HepG2 (cell line): Measurements from ENCODE around the gene SOX12. TPM values are rescaled to one million over a fixed set of nuclear protein-coding genes. Genes with fewer than 3 reads are reported as not detected.
A peak's percentile ranks its signal among the peaks of the same experiment; 100 is the strongest.

Experiments
- GATAD2A ChIP-seq: IDR thresholded peaks from 2 replicates; pipeline ENCODE4 v1.6.1; 2016
- HCFC1 ChIP-seq: fragments of 150-350 bp; IDR thresholded peaks from 2 replicates; pipeline ENCODE4 v1.6.1; 2014; ENCODE audit warnings: low read depth, low read length
- HHEX ChIP-seq: IDR thresholded peaks from 2 replicates; pipeline ENCODE4 v1.6.1; 2016; ENCODE audit warnings: control low read depth
- PHF21A ChIP-seq: sonication (generic); formaldehyde crosslinking; IDR thresholded peaks from 2 replicates; pipeline ENCODE4 v1.5.0; 2020; ENCODE audit warnings: mild to moderate bottlenecking, missing genetic modification reagents
- SALL1 ChIP-seq: sonication (generic); formaldehyde crosslinking; IDR thresholded peaks from 2 replicates; pipeline ENCODE4 v1.8.0; 2022; ENCODE audit warnings: mild to moderate bottlenecking, missing genetic modification reagents
- ZFP1 ChIP-seq: IDR thresholded peaks from 2 replicates; pipeline ENCODE4 v1.6.1; 2016
- ZMYM2 ChIP-seq: sonication (generic); formaldehyde crosslinking; IDR thresholded peaks from 2 replicates; pipeline ENCODE4 v1.8.0; 2022; ENCODE audit warnings: mild to moderate bottlenecking, missing genetic modification reagents
- ZNF20 ChIP-seq: sonication (generic); formaldehyde crosslinking; IDR thresholded peaks from 2 replicates; pipeline ENCODE4 v1.4.0; 2020; ENCODE audit warnings: mild to moderate bottlenecking, moderate library complexity, missing genetic modification reagents
- ZNF263 ChIP-seq: sonication (generic); formaldehyde crosslinking; IDR thresholded peaks from 2 replicates; pipeline ENCODE4 v1.4.0; 2020; ENCODE audit warnings: missing genetic modification reagents
- ZNF558 ChIP-seq: sonication (generic); formaldehyde crosslinking; IDR thresholded peaks from 2 replicates; pipeline ENCODE4 v1.9.0; 2022; ENCODE audit warnings: mild to moderate bottlenecking, missing genetic modification reagents, borderline replicate concordance
- ZNF772 ChIP-seq: sonication (generic); formaldehyde crosslinking; IDR thresholded peaks from 2 replicates; pipeline ENCODE4 v1.5.0; 2020; ENCODE audit warnings: mild to moderate bottlenecking, missing genetic modification reagents
- ZNF878 ChIP-seq: sonication (generic); formaldehyde crosslinking; IDR thresholded peaks from 2 replicates; pipeline ENCODE4 v1.8.1; 2023; ENCODE audit warnings: mild to moderate bottlenecking, missing genetic modification reagents, moderate library complexity
- polyA plus RNA-seq, 8 experiments: library from polyadenylated mRNA; depleted of rRNA in 3 of 8; stranded (reverse) in 7 of 8; unstranded in 1 of 8; fragments of >200 nt; fragmentation: Illumina TruSeq in 4 of 8; extraction: Trizol in 4 of 8; gene quantifications; 2 replicates each; pipeline versions ENCODE4 v1.2.1 to v1.2.3, GENCODE V29; 2011 to 2016; ENCODE audit warnings: low read depth in 4 of 8, missing spikeins in 1 of 8, mixed read lengths in 1 of 8; ENCODE audit not compliant: insufficient read depth in 1 of 8
- total RNA-seq, 5 experiments: library from RNA; depleted of rRNA; stranded (reverse); fragments of >200 nt; fragmentation: Illumina TruSeq; extraction: Trizol; gene quantifications; 2 replicates each; pipeline ENCODE4 v1.2.3, GENCODE V29; 2016; ENCODE audit warnings: low read depth in 1 of 5
- TF ChIP-seq, protein P1 (sequence below): sonication (generic); formaldehyde crosslinking; IDR thresholded peaks from 2 replicates; pipeline ENCODE4 v1.4.0; 2020; ENCODE audit warnings: low read depth, mild to moderate bottlenecking, missing genetic modification reagents
- TF ChIP-seq, protein P2 (sequence below): sonication (generic); formaldehyde crosslinking; IDR thresholded peaks from 2 replicates; pipeline ENCODE4 v1.9.0; 2021; ENCODE audit warnings: missing genetic modification reagents, mild to moderate bottlenecking, borderline replicate concordance
- TF ChIP-seq, protein P3 (sequence below): sonication (generic); formaldehyde crosslinking; IDR thresholded peaks from 2 replicates; pipeline ENCODE4 v1.5.0; 2020; ENCODE audit warnings: mild to moderate bottlenecking, missing genetic modification reagents
- TF ChIP-seq, protein P4 (sequence below): sonication (generic); formaldehyde crosslinking; IDR thresholded peaks from 2 replicates; pipeline ENCODE4 v1.9.0; 2021; ENCODE audit warnings: mild to moderate bottlenecking, missing genetic modification reagents
- TF ChIP-seq, protein P5 (sequence below): IDR thresholded peaks from 2 replicates; pipeline ENCODE4 v1.6.1; 2012; ENCODE audit warnings: inconsistent platforms

The SOX12 gene
- total and polyA plus RNA-seq, 2 of the 13 experiments (the other 11 are each of a cell fraction or from before 2014, with no cell fraction given): 10.0 to 18.7 TPM

DNA sequence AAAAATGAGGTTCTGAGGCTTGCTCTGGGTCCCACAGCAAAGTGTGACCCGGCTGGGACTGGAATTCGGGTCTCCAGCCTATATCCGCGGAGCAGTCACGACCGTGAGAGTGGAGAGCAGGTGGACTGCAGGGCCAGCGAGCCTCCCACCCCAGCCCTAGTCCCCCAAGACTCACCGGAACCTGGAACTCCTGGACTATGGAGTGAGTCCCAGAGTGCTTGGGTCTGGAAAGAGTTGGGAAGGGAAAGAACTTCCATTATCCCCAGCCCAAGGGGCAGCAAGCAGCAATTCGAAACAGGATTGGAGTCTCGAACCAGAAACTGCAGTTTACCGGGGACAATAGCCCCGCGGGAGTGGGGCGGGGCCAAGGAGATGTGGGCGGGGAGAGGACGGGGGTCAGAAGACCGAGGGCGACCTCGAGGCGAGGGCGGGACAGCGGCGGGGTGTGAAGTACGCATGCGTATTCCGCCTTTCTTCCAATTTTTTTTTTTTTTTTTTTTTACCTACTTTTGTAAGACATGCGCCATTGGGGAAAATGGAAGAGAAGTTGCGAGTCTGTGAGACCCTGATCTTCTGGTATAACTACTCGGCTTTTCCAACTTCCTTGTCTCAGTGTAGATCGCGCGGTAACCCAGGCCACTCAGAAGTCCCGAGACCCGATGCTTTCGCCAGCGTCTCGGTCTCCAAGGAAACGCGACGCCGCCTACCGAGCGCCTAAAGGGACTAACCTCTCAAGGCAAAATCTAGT, 35.1 kb upstream of the SOX12 start, which contains the start of gene C20orf96 (continued):
- TF ChIP-seq ZNF558 (CRISPR knock-in tag): peak; percentile 47; the same call in 1 of the 2 replicates
- TF ChIP-seq HHEX (CRISPR knock-in tag): peak; percentile 30; the same call in 1 of the 2 replicates
- no peak for TF ChIP-seq HCFC1
- TF ChIP-seq SALL1 (CRISPR knock-in tag): peak; percentile 66
- TF ChIP-seq, protein P1, sequence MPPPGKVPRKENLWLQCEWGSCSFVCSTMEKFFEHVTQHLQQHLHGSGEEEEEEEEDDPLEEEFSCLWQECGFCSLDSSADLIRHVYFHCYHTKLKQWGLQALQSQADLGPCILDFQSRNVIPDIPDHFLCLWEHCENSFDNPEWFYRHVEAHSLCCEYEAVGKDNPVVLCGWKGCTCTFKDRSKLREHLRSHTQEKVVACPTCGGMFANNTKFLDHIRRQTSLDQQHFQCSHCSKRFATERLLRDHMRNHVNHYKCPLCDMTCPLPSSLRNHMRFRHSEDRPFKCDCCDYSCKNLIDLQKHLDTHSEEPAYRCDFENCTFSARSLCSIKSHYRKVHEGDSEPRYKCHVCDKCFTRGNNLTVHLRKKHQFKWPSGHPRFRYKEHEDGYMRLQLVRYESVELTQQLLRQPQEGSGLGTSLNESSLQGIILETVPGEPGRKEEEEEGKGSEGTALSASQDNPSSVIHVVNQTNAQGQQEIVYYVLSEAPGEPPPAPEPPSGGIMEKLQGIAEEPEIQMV (CRISPR knock-in tag): no peak
- TF ChIP-seq GATAD2A: peak; percentile 11; the same call in 1 of the 2 replicates
- TF ChIP-seq ZNF878 (CRISPR knock-in tag): no peak
- TF ChIP-seq, protein P2, sequence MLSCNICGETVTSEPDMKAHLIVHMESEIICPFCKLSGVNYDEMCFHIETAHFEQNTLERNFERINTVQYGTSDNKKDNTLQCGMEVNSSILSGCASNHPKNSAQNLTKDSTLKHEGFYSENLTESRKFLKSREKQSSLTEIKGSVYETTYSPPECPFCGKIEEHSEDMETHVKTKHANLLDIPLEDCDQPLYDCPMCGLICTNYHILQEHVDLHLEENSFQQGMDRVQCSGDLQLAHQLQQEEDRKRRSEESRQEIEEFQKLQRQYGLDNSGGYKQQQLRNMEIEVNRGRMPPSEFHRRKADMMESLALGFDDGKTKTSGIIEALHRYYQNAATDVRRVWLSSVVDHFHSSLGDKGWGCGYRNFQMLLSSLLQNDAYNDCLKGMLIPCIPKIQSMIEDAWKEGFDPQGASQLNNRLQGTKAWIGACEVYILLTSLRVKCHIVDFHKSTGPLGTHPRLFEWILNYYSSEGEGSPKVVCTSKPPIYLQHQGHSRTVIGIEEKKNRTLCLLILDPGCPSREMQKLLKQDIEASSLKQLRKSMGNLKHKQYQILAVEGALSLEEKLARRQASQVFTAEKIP: no peak
- TF ChIP-seq, protein P3, sequence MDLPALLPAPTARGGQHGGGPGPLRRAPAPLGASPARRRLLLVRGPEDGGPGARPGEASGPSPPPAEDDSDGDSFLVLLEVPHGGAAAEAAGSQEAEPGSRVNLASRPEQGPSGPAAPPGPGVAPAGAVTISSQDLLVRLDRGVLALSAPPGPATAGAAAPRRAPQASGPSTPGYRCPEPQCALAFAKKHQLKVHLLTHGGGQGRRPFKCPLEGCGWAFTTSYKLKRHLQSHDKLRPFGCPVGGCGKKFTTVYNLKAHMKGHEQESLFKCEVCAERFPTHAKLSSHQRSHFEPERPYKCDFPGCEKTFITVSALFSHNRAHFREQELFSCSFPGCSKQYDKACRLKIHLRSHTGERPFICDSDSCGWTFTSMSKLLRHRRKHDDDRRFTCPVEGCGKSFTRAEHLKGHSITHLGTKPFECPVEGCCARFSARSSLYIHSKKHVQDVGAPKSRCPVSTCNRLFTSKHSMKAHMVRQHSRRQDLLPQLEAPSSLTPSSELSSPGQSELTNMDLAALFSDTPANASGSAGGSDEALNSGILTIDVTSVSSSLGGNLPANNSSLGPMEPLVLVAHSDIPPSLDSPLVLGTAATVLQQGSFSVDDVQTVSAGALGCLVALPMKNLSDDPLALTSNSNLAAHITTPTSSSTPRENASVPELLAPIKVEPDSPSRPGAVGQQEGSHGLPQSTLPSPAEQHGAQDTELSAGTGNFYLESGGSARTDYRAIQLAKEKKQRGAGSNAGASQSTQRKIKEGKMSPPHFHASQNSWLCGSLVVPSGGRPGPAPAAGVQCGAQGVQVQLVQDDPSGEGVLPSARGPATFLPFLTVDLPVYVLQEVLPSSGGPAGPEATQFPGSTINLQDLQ: 0 out of 2 replicates have a peak, but pooled peaks have one; percentile 30
- no peak for TF ChIP-seq ZNF20 (CRISPR knock-in tag)
- TF ChIP-seq, protein P4, sequence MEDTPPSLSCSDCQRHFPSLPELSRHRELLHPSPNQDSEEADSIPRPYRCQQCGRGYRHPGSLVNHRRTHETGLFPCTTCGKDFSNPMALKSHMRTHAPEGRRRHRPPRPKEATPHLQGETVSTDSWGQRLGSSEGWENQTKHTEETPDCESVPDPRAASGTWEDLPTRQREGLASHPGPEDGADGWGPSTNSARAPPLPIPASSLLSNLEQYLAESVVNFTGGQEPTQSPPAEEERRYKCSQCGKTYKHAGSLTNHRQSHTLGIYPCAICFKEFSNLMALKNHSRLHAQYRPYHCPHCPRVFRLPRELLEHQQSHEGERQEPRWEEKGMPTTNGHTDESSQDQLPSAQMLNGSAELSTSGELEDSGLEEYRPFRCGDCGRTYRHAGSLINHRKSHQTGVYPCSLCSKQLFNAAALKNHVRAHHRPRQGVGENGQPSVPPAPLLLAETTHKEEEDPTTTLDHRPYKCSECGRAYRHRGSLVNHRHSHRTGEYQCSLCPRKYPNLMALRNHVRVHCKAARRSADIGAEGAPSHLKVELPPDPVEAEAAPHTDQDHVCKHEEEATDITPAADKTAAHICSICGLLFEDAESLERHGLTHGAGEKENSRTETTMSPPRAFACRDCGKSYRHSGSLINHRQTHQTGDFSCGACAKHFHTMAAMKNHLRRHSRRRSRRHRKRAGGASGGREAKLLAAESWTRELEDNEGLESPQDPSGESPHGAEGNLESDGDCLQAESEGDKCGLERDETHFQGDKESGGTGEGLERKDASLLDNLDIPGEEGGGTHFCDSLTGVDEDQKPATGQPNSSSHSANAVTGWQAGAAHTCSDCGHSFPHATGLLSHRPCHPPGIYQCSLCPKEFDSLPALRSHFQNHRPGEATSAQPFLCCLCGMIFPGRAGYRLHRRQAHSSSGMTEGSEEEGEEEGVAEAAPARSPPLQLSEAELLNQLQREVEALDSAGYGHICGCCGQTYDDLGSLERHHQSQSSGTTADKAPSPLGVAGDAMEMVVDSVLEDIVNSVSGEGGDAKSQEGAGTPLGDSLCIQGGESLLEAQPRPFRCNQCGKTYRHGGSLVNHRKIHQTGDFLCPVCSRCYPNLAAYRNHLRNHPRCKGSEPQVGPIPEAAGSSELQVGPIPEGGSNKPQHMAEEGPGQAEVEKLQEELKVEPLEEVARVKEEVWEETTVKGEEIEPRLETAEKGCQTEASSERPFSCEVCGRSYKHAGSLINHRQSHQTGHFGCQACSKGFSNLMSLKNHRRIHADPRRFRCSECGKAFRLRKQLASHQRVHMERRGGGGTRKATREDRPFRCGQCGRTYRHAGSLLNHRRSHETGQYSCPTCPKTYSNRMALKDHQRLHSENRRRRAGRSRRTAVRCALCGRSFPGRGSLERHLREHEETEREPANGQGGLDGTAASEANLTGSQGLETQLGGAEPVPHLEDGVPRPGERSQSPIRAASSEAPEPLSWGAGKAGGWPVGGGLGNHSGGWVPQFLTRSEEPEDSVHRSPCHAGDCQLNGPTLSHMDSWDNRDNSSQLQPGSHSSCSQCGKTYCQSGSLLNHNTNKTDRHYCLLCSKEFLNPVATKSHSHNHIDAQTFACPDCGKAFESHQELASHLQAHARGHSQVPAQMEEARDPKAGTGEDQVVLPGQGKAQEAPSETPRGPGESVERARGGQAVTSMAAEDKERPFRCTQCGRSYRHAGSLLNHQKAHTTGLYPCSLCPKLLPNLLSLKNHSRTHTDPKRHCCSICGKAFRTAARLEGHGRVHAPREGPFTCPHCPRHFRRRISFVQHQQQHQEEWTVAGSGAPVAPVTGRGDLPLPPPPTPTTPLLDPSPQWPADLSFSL (CRISPR knock-in tag): no peak
- TF ChIP-seq ZNF772 (CRISPR knock-in tag): 0 out of 2 replicates have a peak, but pooled peaks have one; percentile 12
- TF ChIP-seq ZFP1 (CRISPR knock-in tag): no peak; the same call in 1 of the 2 replicates
- TF ChIP-seq PHF21A (CRISPR knock-in tag): 0 out of 2 replicates have a peak, but pooled peaks have one; percentile 16
- peak; percentile 81 for TF ChIP-seq ZMYM2 (CRISPR knock-in tag)
- no peak for TF ChIP-seq ZNF263 (CRISPR knock-in tag)
- TF ChIP-seq, protein P5, sequence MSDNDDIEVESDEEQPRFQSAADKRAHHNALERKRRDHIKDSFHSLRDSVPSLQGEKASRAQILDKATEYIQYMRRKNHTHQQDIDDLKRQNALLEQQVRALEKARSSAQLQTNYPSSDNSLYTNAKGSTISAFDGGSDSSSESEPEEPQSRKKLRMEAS: peak; percentile 88
